ENCODE measurements around the gene MYBPC2. TPM values are rescaled to one million over a fixed set of nuclear protein-coding genes. Genes with fewer than 3 reads are reported as not detected.

Gene MYBPC2
- total RNA-seq, 1 donor from 2014 or later = 1.4 TPM

DNA sequence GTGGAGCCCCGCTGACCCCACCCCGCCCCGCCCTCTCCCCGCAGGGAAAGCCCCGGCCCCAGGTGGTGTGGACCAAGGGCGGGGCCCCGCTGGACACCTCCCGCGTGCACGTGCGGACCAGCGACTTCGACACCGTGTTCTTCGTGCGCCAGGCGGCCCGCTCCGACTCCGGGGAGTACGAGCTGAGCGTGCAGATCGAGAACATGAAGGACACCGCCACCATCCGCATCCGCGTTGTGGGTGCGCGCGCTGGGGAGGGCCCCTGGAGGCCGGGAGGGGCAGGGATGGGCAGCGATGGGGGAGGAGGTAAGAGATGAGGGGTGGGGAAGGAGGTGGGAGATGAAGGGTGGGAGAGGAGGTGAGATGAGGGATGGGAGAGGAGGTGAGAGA is 26.4 kb downstream of the MYBPC2 start:
- H3K27me3 Mint-ChIP-seq = no peaks in the 10 kb centered on the region
- CTCF ChIA-PET = interaction anchor here (2.3 kb wide), 1 partner anchor 90 kb away, joined by 8 read pairs; no protein-coding TSS in a partner anchor

DNA sequence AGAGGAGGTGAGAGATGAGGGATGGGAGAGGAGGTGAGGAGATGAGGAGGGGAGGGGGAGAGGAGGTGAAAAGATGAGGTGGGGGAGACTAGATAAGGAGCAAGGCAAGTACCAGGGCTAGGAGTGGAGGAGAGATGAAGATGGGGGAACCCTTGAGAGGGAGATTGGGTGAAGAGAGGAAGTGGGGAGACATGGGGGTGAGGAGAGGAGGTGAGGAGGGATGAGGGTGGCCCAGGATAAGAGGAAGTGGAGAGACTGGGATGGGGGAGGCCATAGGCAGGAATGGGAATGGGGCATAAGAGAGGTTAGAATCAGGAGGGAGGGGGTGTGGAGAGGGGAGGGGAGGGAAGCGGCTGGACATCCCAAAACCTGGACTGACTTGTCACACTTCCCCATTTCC is 26.9 kb downstream of the MYBPC2 start:
- Mint-ChIP-seq H3K27ac (peak overlapping the region; percentile 90), H3K36me3 (ENCODE audit: low read depth) (no peaks in the 10 kb centered on the region), H3K4me1 (peaks cover 24% of the 10 kb centered on the region), H3K9me3 (no peaks in the 10 kb centered on the region), H3K4me3 (peak overlapping the region; percentile 72), H3K27me3 (no peaks in the 10 kb centered on the region)
- CTCF ChIA-PET = interaction anchor here (1.1 to 4.1 kb wide), 7 partner anchors 11 to 462 kb away, joined by 4 to 92 read pairs (median 8); no protein-coding TSS in a partner anchor
- DNase-seq = no peak
- no peak for ATAC-seq (ENCODE audit: low read depth)
- POLR2A ChIA-PET = interaction anchor here (0.6 to 2.9 kb wide), 17 partner anchors 22 to 134 kb away, joined by 3 to 36 read pairs (median 10); partner anchors contain the start of genes JOSD2, KCNC3, MYBPC2 and POLD1
- intact Hi-C loops (cut with micrococcal nuclease) = loop anchor here (1.0 kb wide), 2 partner anchors 28 to 52 kb away; partner anchors contain the start of gene JOSD2
- no peak for TF ChIP-seq CTCF (IDR thresholded peaks at IDR 0.05)

More for the DNA sequence above, 26.4 kb downstream of the MYBPC2 start:
- intact Hi-C loops (cut with micrococcal nuclease) = no loop called here
- no peak overlapping the region for H3K27ac Mint-ChIP-seq
- H3K9me3 Mint-ChIP-seq = no peaks in the 10 kb centered on the region
- peaks cover 24% of the 10 kb centered on the region for H3K4me1 Mint-ChIP-seq
- H3K4me3 Mint-ChIP-seq = no peak overlapping the region
- ATAC-seq (ENCODE audit: low read depth) = no peak
- POLR2A ChIA-PET = interaction anchor here (0.6 kb wide), 1 partner anchor 36 kb away, joined by 3 read pairs; no protein-coding TSS in a partner anchor
- no peaks in the 10 kb centered on the region for H3K36me3 Mint-ChIP-seq (ENCODE audit: low read depth)
- TF ChIP-seq CTCF (IDR thresholded peaks at IDR 0.05) = no peak
- no peak for DNase-seq

DNA sequence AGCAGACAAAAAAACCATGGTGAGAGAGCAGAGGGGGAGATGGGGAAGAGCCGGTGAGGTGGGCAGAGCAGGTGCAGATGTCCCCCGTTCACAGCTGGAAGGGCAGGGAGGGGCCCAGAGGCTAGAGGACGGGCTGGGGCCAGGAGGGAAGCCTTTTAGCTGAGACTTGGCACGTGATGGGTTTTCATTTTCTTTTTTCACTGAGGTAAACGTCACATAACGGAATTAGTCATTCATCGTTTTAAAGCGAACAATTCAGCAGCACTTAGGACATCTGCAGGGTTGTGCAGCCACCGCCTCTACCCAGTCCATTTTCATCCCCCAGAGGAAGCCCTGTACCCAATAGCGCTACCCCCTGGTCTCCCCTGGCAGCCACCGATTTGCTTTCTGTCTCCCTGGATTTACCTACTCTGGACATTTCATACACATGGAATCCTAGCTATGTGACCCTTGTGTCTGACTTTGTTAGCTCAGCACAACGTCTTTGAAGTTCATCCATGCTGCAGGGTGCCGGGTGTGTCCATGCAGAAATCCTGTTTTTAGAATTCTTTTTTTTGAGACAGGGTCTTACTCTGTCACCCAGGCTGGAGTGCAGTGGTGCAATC is 27.6 kb downstream of the MYBPC2 start:
- peaks cover 24% of the 10 kb centered on the region for H3K4me1 Mint-ChIP-seq
- intact Hi-C loops (cut with micrococcal nuclease) = loop anchor here (1.0 kb wide), 2 partner anchors 29 to 51 kb away; partner anchors contain the start of gene JOSD2
- no peak for TF ChIP-seq CTCF (IDR thresholded peaks at IDR 0.05)
- H3K4me3 Mint-ChIP-seq = peak overlapping the region; percentile 72
- peak; percentile 42 for DNase-seq
- no peaks in the 10 kb centered on the region for H3K27me3 Mint-ChIP-seq
- ChIA-PET CTCF (interaction anchor here (0.7 to 4.1 kb wide), 23 partner anchors 10 to 461 kb away, joined by 3 to 92 read pairs (median 4); partner anchors contain the start of genes JOSD2 and NR1H2), POLR2A (interaction anchor here (0.5 to 2.9 kb wide), 25 partner anchors 10 to 344 kb away, joined by 3 to 36 read pairs (median 7); partner anchors contain the start of genes JOSD2, KCNC3, MYBPC2 and NR1H2)
- no peaks in the 10 kb centered on the region for H3K9me3 Mint-ChIP-seq
- peak overlapping the region; percentile 90 for H3K27ac Mint-ChIP-seq
- H3K36me3 Mint-ChIP-seq (ENCODE audit: low read depth) = no peaks in the 10 kb centered on the region
- peak; percentile 83 for ATAC-seq (ENCODE audit: low read depth)

DNA sequence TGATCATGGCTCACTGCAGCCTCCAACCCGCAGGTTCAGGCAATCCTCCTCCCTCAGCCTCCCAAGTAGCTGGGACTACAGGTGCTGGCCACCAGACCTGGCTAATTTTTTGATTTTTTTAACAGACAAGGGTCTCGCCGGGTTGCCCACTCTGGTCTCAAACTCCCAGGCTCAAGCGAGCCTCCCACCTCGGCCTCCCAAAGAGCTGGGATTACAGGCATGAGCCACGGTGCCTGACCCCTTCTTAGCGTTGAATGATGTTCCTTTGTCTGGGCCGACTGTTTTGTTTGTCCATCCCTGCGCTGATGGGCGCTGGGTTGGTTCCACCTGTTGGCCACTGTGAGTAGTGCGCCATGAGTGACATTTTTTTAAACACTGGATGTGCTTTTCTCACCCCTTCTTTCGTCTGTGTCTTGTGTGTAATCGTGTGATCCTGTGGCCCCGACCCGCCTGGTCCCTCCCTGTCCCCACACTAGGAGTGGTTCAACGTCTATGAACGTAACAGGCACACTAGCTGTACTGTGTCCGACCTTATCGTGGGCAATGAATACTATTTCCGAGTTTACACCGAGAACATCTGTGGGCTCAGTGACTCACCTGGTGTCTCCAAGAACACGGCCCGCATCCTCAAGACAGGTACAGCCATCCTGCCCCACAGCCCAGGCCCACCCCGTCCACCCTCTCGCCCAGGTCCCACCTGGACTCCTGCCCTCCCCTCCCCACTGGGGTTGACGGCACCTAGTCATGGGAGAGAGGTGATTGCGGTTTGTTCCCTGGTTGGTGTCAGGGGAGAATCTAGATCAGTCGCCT is 28.6 kb downstream of the MYBPC2 start:
- intact Hi-C loops (cut with micrococcal nuclease) = loop anchor here (1.0 kb wide), 6 partner anchors 15 to 209 kb away; partner anchors contain the start of genes EMC10 and GARIN5A
- no peaks in the 10 kb centered on the region for H3K36me3 Mint-ChIP-seq (ENCODE audit: low read depth)
- H3K4me3 Mint-ChIP-seq = peak overlapping the region; percentile 44
- peaks cover 24% of the 10 kb centered on the region for H3K4me1 Mint-ChIP-seq
- TF ChIP-seq CTCF (IDR thresholded peaks at IDR 0.05) = peak; percentile 29
- POLR2A ChIA-PET = interaction anchor here (0.5 to 2.9 kb wide), 22 partner anchors 11 to 343 kb away, joined by 3 to 36 read pairs (median 8); partner anchors contain the start of genes JOSD2, KCNC3, MYBPC2 and NR1H2
- peak; percentile 65 for ATAC-seq (ENCODE audit: low read depth)
- H3K27ac Mint-ChIP-seq = peak overlapping the region; percentile 90
- H3K9me3 Mint-ChIP-seq = no peaks in the 10 kb centered on the region
- CTCF ChIA-PET = interaction anchor here (0.7 to 4.1 kb wide), 24 partner anchors 11 to 460 kb away, joined by 3 to 92 read pairs (median 4); partner anchors contain the start of genes JOSD2 and NR1H2
- H3K27me3 Mint-ChIP-seq = no peaks in the 10 kb centered on the region
- peak; percentile 61 for DNase-seq
